OCI-LY7 (cell line): Measurements from ENCODE around the gene FAXC.

Source experiments
- EZH2phosphoT487 ChIP-seq: fragments of 200-600 bp; sonication (generic); IDR thresholded peaks from 2 replicates; pipeline ENCODE4 v1.6.1; 2018; ENCODE audit warnings: low read depth, borderline replicate concordance, mild to moderate bottlenecking, mixed run types, antibody characterized with exemption, low read length, moderate library complexity, mixed read lengths
- TF ChIP-seq, protein P1 (sequence below): fragments of 200-600 bp; sonication (generic); conservative IDR thresholded peaks from 2 replicates; pipeline ENCODE4 v1.5.1; 2014; ENCODE audit warnings: mild to moderate bottlenecking, antibody characterized with exemption, low read length, moderate library complexity, mixed read lengths

DNA sequence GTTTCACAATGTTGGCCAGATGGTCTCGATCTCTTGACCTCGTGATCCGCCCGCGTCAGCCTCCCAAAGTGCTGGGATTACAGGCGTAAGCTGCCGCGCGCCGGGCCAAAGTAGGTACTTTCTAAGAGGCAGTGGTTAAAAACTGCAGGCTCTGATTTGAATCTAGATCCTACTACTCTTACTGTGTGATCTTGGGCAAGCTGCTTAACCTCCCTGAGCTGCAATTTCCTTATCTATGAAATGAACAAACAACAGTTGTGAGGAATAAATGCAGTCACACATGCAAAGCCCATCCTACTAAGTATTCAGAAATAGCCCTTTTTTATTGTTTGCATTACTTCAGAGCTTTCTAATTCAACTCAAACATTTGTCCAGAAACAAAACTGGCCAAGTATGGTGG lies 2.9 kb downstream of the FAXC start:
- no peak for TF ChIP-seq EZH2phosphoT487
- TF ChIP-seq, protein P1, sequence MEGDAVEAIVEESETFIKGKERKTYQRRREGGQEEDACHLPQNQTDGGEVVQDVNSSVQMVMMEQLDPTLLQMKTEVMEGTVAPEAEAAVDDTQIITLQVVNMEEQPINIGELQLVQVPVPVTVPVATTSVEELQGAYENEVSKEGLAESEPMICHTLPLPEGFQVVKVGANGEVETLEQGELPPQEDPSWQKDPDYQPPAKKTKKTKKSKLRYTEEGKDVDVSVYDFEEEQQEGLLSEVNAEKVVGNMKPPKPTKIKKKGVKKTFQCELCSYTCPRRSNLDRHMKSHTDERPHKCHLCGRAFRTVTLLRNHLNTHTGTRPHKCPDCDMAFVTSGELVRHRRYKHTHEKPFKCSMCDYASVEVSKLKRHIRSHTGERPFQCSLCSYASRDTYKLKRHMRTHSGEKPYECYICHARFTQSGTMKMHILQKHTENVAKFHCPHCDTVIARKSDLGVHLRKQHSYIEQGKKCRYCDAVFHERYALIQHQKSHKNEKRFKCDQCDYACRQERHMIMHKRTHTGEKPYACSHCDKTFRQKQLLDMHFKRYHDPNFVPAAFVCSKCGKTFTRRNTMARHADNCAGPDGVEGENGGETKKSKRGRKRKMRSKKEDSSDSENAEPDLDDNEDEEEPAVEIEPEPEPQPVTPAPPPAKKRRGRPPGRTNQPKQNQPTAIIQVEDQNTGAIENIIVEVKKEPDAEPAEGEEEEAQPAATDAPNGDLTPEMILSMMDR, result no peak
